ENCODE measurements around the gene TAS2R8. TPM values are rescaled to one million over a fixed set of nuclear protein-coding genes. Genes with fewer than 3 reads are reported as not detected.

Gene TAS2R8
- total and polyA plus RNA-seq, 2 of the 8 experiments (the other 6 are each of a cell fraction or from before 2014, with no cell fraction given) = not detected

DNA sequence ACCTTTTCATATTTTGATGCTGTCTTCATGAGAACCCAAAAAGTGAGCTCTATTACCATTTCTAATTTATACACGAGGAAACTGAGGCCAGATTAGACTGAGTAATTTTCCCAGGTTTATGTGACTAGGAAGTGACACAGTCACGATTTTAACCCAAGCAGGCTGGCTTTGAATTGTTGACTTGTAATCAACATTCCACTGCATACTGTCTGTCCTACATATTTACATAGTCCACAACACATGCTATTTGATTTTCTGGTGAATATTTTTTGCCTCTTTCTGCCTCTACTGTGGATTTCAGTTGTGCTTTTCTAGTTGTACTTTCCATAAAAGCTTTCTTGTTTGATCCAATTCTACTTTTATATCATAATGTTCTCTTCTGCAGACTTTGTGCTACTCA lies 12.9 kb downstream of the TAS2R8 start:
- Histone ChIP-seq H3K9me3 (ENCODE audit: insufficient read depth in 2 of 2, low read depth in 1 of 2, low read length in 1 of 2) (no peaks in the 10 kb centered on the region; a peak in 1 of 4 replicates), H2AK5ac (ENCODE audit: low read depth, low read length) (no peak overlapping the region), H2AFZ (ENCODE audit: low read length) (no peak overlapping the region), H2BK20ac (ENCODE audit: low read length) (no peak overlapping the region), H3K18ac (ENCODE audit: extremely low read depth, low read length) (no peak overlapping the region), H2BK120ac (replicated peaks; ENCODE audit: low read depth, low read length) (no peak overlapping the region), H3K4me2 (ENCODE audit: insufficient read depth in 1 of 2, low read depth in 2 of 2, low read length in 2 of 2) (no peak overlapping the region), H3K56ac (replicated peaks; ENCODE audit: insufficient read length, low read depth, low read length) (no peak overlapping the region), H2BK5ac (ENCODE audit: low read depth, low read length) (no peak overlapping the region), H4K5ac (ENCODE audit: insufficient read length, low read depth, low read length) (no peak overlapping the region), H3K4me1 (replicated peaks in 1 of 4; ENCODE audit: control insufficient read depth in 3 of 4, insufficient read depth in 4 of 4, low read length in 3 of 4) (no peaks in the 10 kb centered on the region), H3K23ac (ENCODE audit: insufficient read length) (no peak overlapping the region), H4K8ac (ENCODE audit: extremely low read depth, insufficient read depth, low read length) (no peak overlapping the region), H2BK12ac (ENCODE audit: low read depth, low read length) (no peak overlapping the region), H3K79me1 (ENCODE audit: low read depth, low read length) (no peaks in the 10 kb centered on the region), H3K4ac (replicated peaks; ENCODE audit: insufficient read length, low read depth, low read length) (no peak overlapping the region), H2BK15ac (ENCODE audit: low read length) (no peak overlapping the region), H3K9ac (replicated peaks in 1 of 4; ENCODE audit: extremely low read depth in 1 of 4, low read depth in 3 of 4, low read length in 3 of 4) (no peak overlapping the region), H3K27ac (ENCODE audit: low read depth, low read length) (no peak overlapping the region), H3K23me2 (ENCODE audit: low read depth, low read length) (no peaks in the 10 kb centered on the region), H4K91ac (replicated peaks; ENCODE audit: insufficient read length, low read length) (no peak overlapping the region), H4K20me1 (replicated peaks in 1 of 2; ENCODE audit: control insufficient read depth in 1 of 2, insufficient read depth in 2 of 2, low read length in 2 of 2) (no peaks in the 10 kb centered on the region), H3K14ac (ENCODE audit: insufficient read length) (no peak overlapping the region), H3K4me3 (ENCODE audit: extremely low read depth in 1 of 4, insufficient read depth in 2 of 4, low read depth in 3 of 4, low read length in 4 of 4) (no peak overlapping the region), H3K36me3 (ENCODE audit: control insufficient read depth in 2 of 4, insufficient read depth in 4 of 4, low read length in 3 of 4) (no peaks in the 10 kb centered on the region), H3K79me2 (ENCODE audit: control insufficient read depth in 1 of 2, insufficient read depth in 2 of 2, low read length in 2 of 2) (no peaks in the 10 kb centered on the region), H3K27me3 (replicated peaks in 1 of 4; ENCODE audit: control insufficient read depth in 3 of 4, extremely low read depth in 1 of 4, insufficient read depth in 3 of 4, low read length in 3 of 4) (no peaks in the 10 kb centered on the region)
- DNase-seq (ENCODE audit: low read depth in 1 of 2, low spot score in 2 of 2) (no peak), FAIRE-seq (no peak)
- CTCF ChIA-PET (ENCODE audit: partially characterized antibody) = no interaction called here
- POLR2A ChIA-PET (ENCODE audit: partially characterized antibody) = no interaction called here
- WGBS, 2 experiments (ENCODE audit: extremely low coverage in 1 of 2, insufficient coverage in 1 of 2, insufficient read length in 1 of 2, insufficient replicate concordance in 2 of 2, low coverage in 1 of 2, low lambda C conversion rate in 2 of 2, missing lambda C conversion rate in 1 of 2) = 87% methylated on average over 2 of the region's 2 CpGs; no CpG with 5 or more reads in 1 of the 2 experiments
- TF ChIP-seq RBBP5 (IDR thresholded peaks at IDR 0.05; ENCODE audit: borderline replicate concordance, low read depth, low read length) = no peak
- TF ChIP-seq FOSL1 (IDR thresholded peaks at IDR 0.05; ENCODE audit: insufficient read depth, low read depth, low read length) = no peak
- TF ChIP-seq POU5F1 (IDR thresholded peaks at IDR 0.05; ENCODE audit: low read depth, low read length) = no peak
- no peak for TF ChIP-seq USF2 (IDR thresholded peaks at IDR 0.05; ENCODE audit: low read length)
- no peak for TF ChIP-seq SP4 (IDR thresholded peaks at IDR 0.05; ENCODE audit: low read length)
- no peak for TF ChIP-seq SAP30 (IDR thresholded peaks at IDR 0.05; ENCODE audit: insufficient read depth, insufficient replicate concordance, low read length)
- TF ChIP-seq SUZ12 (IDR thresholded peaks at IDR 0.05; ENCODE audit: low read length) = no peak
- no peak for TF ChIP-seq KDM5A (IDR thresholded peaks at IDR 0.05; ENCODE audit: low read length)
- no peak for TF ChIP-seq MAFK (IDR thresholded peaks at IDR 0.05; ENCODE audit: low read depth, low read length)
- no peak for TF ChIP-seq RNF2 (IDR thresholded peaks at IDR 0.05; ENCODE audit: borderline replicate concordance, low read depth, low read length, missing control alignments, poor library complexity, severe bottlenecking)
- TF ChIP-seq BACH1 (IDR thresholded peaks at IDR 0.05; ENCODE audit: low read length) = no peak
- TF ChIP-seq MAX (IDR thresholded peaks at IDR 0.05) = no peak
- TF ChIP-seq KDM4A (IDR thresholded peaks at IDR 0.05; ENCODE audit: low read depth, low read length, severe bottlenecking) = no peak

All from H1 (cell line).